HepG2 (cell line): ENCODE measurements around the gene IDH3A. TPM values are rescaled to one million over a fixed set of nuclear protein-coding genes. Genes with fewer than 3 reads are reported as not detected.
A peak's percentile ranks its signal among the peaks of the same experiment; 100 is the strongest.

Experiments used
- CENPT ChIP-seq: sonication (generic); formaldehyde crosslinking; IDR thresholded peaks from 2 replicates; pipeline ENCODE4 v1.8.0; 2022; ENCODE audit warnings: low read depth, mild to moderate bottlenecking, moderate library complexity, missing genetic modification reagents
- FOXK1 ChIP-seq: sonication (generic); formaldehyde crosslinking; IDR thresholded peaks from 2 replicates; pipeline ENCODE4 v1.4.0; 2020; ENCODE audit warnings: low read depth, missing genetic modification reagents, borderline replicate concordance
- KAT8 ChIP-seq: IDR thresholded peaks from 2 replicates; pipeline ENCODE4 v1.6.1; 2016; ENCODE audit warnings: missing genetic modification reagents, missing compliant biosample characterization
- RXRA ChIP-seq: sonication (generic); formaldehyde crosslinking; IDR thresholded peaks from 2 replicates; pipeline ENCODE4 v1.5.1; 2020; ENCODE audit warnings: missing genetic modification reagents
- SIN3A ChIP-seq: IDR thresholded peaks from 2 replicates; pipeline ENCODE4 v1.6.1; 2011; ENCODE audit warnings: low read depth, mild to moderate bottlenecking, control low read depth, low read length, borderline replicate concordance
- ZKSCAN1 ChIP-seq: fragments of 150-350 bp; IDR thresholded peaks from 2 replicates; pipeline ENCODE4 v1.6.1; 2014; ENCODE audit warnings: low read length
- ZNF20 ChIP-seq: sonication (generic); formaldehyde crosslinking; IDR thresholded peaks from 2 replicates; pipeline ENCODE4 v1.4.0; 2020; ENCODE audit warnings: mild to moderate bottlenecking, moderate library complexity, missing genetic modification reagents
- ZNF225 ChIP-seq: sonication (generic); formaldehyde crosslinking; IDR thresholded peaks from 2 replicates; pipeline ENCODE4 v1.4.0; 2020; ENCODE audit warnings: mild to moderate bottlenecking, missing genetic modification reagents
- ZNF407 ChIP-seq: sonication (generic); formaldehyde crosslinking; IDR thresholded peaks from one replicate; pipeline ENCODE4 v1.5.1; 2020; ENCODE audit warnings: mild to moderate bottlenecking, missing genetic modification reagents; ENCODE audit errors: not compliant biosample characterization
- polyA plus RNA-seq, 8 experiments: library from polyadenylated mRNA; depleted of rRNA in 3 of 8; stranded (reverse) in 7 of 8; unstranded in 1 of 8; fragments of >200 nt; fragmentation: Illumina TruSeq in 4 of 8; extraction: Trizol in 4 of 8; gene quantifications; 2 replicates each; pipeline versions ENCODE4 v1.2.1 to v1.2.3, GENCODE V29; 2011 to 2016; ENCODE audit warnings: low read depth in 4 of 8, missing spikeins in 1 of 8, mixed read lengths in 1 of 8; ENCODE audit not compliant: insufficient read depth in 1 of 8
- total RNA-seq, 5 experiments: library from RNA; depleted of rRNA; stranded (reverse); fragments of >200 nt; fragmentation: Illumina TruSeq; extraction: Trizol; gene quantifications; 2 replicates each; pipeline ENCODE4 v1.2.3, GENCODE V29; 2016; ENCODE audit warnings: low read depth in 1 of 5
- TF ChIP-seq, protein P1 (sequence below): IDR thresholded peaks from 2 replicates; pipeline ENCODE4 v1.4.0; 2020; ENCODE audit warnings: mild to moderate bottlenecking, missing genetic modification reagents
- TF ChIP-seq, protein P2 (sequence below): sonication (generic); formaldehyde crosslinking; IDR thresholded peaks from 2 replicates; pipeline ENCODE4 v1.5.0; 2020; ENCODE audit warnings: missing genetic modification reagents
- TF ChIP-seq, protein P3 (sequence below): IDR thresholded peaks from 2 replicates; pipeline ENCODE4 v1.6.1; 2016; ENCODE audit warnings: low read depth, control low read depth

IDH3A gene
- total and polyA plus RNA-seq, 2 of the 13 experiments (the other 11 are each of a cell fraction or from before 2014, with no cell fraction given), result 40.7 to 50.7 TPM

- TF ChIP-seq, protein P1, sequence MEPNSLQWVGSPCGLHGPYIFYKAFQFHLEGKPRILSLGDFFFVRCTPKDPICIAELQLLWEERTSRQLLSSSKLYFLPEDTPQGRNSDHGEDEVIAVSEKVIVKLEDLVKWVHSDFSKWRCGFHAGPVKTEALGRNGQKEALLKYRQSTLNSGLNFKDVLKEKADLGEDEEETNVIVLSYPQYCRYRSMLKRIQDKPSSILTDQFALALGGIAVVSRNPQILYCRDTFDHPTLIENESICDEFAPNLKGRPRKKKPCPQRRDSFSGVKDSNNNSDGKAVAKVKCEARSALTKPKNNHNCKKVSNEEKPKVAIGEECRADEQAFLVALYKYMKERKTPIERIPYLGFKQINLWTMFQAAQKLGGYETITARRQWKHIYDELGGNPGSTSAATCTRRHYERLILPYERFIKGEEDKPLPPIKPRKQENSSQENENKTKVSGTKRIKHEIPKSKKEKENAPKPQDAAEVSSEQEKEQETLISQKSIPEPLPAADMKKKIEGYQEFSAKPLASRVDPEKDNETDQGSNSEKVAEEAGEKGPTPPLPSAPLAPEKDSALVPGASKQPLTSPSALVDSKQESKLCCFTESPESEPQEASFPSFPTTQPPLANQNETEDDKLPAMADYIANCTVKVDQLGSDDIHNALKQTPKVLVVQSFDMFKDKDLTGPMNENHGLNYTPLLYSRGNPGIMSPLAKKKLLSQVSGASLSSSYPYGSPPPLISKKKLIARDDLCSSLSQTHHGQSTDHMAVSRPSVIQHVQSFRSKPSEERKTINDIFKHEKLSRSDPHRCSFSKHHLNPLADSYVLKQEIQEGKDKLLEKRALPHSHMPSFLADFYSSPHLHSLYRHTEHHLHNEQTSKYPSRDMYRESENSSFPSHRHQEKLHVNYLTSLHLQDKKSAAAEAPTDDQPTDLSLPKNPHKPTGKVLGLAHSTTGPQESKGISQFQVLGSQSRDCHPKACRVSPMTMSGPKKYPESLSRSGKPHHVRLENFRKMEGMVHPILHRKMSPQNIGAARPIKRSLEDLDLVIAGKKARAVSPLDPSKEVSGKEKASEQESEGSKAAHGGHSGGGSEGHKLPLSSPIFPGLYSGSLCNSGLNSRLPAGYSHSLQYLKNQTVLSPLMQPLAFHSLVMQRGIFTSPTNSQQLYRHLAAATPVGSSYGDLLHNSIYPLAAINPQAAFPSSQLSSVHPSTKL (CRISPR knock-in tag), result peak; percentile 55; the same call in 1 of the 2 replicates
- TF ChIP-seq FOXK1 (CRISPR knock-in tag) (no peak), KAT8 (CRISPR knock-in tag) (peak; percentile 67; the same call in 1 of the 2 replicates), SIN3A (0 out of 2 replicates have a peak, but pooled peaks have one; percentile 1), ZNF225 (CRISPR knock-in tag) (peak; percentile 55; the same call in 1 of the 2 replicates), ZNF407 (CRISPR knock-in tag) (peak; percentile 63), CENPT (CRISPR knock-in tag) (no peak), ZKSCAN1 (no peak), RXRA (peak; percentile 32; the same call in 1 of the 2 replicates), ZNF20 (CRISPR knock-in tag) (no peak)
- TF ChIP-seq, protein P2, sequence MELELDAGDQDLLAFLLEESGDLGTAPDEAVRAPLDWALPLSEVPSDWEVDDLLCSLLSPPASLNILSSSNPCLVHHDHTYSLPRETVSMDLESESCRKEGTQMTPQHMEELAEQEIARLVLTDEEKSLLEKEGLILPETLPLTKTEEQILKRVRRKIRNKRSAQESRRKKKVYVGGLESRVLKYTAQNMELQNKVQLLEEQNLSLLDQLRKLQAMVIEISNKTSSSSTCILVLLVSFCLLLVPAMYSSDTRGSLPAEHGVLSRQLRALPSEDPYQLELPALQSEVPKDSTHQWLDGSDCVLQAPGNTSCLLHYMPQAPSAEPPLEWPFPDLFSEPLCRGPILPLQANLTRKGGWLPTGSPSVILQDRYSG (CRISPR knock-in tag), result peak; percentile 57; the same call in 1 of the 2 replicates
- TF ChIP-seq, protein P3, sequence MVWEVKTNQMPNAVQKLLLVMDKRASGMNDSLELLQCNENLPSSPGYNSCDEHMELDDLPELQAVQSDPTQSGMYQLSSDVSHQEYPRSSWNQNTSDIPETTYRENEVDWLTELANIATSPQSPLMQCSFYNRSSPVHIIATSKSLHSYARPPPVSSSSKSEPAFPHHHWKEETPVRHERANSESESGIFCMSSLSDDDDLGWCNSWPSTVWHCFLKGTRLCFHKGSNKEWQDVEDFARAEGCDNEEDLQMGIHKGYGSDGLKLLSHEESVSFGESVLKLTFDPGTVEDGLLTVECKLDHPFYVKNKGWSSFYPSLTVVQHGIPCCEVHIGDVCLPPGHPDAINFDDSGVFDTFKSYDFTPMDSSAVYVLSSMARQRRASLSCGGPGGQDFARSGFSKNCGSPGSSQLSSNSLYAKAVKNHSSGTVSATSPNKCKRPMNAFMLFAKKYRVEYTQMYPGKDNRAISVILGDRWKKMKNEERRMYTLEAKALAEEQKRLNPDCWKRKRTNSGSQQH (CRISPR knock-in tag), result no peak
Measured at GRCh38 chr15:78131295-78132061, 17.7 kb upstream of the IDH3A start, which contains the start of gene CIB2 (continued).
